Measurements from ENCODE around the gene AFF3.

The AFF3 gene

DNA sequence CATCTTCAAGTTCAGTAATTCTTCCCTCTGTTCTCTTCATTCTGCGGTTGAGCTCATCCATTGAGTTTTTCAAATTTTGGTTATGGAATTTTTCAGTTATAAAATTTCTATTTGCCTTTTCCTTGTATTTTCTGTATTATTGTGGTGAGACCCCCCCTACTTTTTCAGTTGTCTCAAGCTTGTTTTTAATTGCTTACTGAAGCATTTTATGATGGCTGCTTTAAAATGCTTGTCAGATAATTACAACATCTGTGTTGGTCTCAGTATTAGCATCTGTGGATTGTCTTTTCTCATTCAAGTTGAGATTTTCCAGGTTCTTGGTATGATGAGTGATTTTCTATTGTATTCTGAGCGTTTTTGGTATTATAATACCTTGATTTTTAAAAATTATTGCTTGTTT is 531.4 kb downstream of the AFF3 start:
- Mint-ChIP-seq H3K36me3 (ENCODE audit: low read depth) (peaks cover 31% of the 10 kb centered on the region), H3K27ac (peak overlapping the region; percentile 41), H3K27me3 (ENCODE audit: low read depth, poor library complexity) (no peaks in the 10 kb centered on the region), H3K4me3 (peak overlapping the region; percentile 4), H3K9me3 (peaks cover 12% of the 10 kb centered on the region), H3K4me1 (peaks cover 85% of the 10 kb centered on the region)
- TF ChIP-seq, protein P1, sequence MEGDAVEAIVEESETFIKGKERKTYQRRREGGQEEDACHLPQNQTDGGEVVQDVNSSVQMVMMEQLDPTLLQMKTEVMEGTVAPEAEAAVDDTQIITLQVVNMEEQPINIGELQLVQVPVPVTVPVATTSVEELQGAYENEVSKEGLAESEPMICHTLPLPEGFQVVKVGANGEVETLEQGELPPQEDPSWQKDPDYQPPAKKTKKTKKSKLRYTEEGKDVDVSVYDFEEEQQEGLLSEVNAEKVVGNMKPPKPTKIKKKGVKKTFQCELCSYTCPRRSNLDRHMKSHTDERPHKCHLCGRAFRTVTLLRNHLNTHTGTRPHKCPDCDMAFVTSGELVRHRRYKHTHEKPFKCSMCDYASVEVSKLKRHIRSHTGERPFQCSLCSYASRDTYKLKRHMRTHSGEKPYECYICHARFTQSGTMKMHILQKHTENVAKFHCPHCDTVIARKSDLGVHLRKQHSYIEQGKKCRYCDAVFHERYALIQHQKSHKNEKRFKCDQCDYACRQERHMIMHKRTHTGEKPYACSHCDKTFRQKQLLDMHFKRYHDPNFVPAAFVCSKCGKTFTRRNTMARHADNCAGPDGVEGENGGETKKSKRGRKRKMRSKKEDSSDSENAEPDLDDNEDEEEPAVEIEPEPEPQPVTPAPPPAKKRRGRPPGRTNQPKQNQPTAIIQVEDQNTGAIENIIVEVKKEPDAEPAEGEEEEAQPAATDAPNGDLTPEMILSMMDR (IDR thresholded peaks at IDR 0.05), result no peak
- no peak for DNase-seq

DNA sequence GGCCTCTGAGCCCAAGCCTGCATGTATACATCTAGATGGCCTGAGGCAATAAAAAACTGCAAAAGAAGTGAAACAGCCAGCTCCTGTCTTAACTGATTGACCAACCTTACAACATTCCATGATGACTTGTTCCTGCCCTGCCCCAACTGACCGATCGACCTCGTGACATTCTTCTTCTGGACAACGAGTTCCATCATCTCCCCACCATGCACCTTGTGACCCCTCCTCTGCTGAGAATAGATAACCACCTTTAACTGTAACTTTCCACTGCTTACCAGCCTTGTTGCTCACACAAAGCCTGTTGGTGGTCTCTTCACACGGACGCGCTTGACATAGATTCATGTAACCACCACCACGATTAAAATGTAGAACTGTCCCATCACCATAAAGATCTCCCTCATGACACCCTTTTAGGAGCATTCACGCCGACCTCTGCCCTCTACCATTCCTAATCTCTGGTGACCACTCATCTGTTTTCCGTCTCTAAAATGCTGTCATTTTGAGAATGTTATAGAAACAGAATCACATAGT is 532.5 kb downstream of the AFF3 start:
- peaks cover 12% of the 10 kb centered on the region for H3K9me3 Mint-ChIP-seq
- TF ChIP-seq, protein P1 (IDR thresholded peaks at IDR 0.05), result no peak
- no peaks in the 10 kb centered on the region for H3K27me3 Mint-ChIP-seq (ENCODE audit: low read depth, poor library complexity)
- peak overlapping the region; percentile 36 for H3K4me3 Mint-ChIP-seq
- peaks cover 79% of the 10 kb centered on the region for H3K4me1 Mint-ChIP-seq
- no peak for DNase-seq
- H3K36me3 Mint-ChIP-seq (ENCODE audit: low read depth), result peaks cover 31% of the 10 kb centered on the region
- peak overlapping the region; percentile 94 for H3K27ac Mint-ChIP-seq

DNA sequence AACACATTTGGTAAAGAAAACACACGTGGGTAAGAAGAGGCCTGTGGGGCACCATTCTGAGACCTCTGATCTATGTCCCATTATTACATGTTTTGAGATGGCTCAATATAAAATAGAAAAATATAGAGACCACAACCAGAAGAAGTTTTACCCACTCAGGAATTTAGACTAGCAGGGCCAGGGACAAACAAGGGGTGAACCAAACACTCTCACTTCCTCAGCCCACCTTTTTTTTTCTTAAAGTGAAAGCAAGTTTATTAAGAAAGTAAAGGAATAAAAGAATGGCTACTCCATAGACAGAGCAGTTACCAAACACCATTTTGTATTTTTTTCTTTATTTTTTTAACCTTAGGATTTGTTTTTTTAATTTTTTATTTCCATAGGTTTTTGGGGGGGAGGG is 533.5 kb downstream of the AFF3 start:
- H3K36me3 Mint-ChIP-seq (ENCODE audit: low read depth), result peaks cover 31% of the 10 kb centered on the region
- no peak for DNase-seq
- TF ChIP-seq, protein P1 (IDR thresholded peaks at IDR 0.05), result no peak
- H3K4me3 Mint-ChIP-seq, result no peak overlapping the region
- H3K27ac Mint-ChIP-seq, result no peak overlapping the region
- H3K9me3 Mint-ChIP-seq, result peaks cover 12% of the 10 kb centered on the region
- H3K4me1 Mint-ChIP-seq, result peaks cover 80% of the 10 kb centered on the region
- no peaks in the 10 kb centered on the region for H3K27me3 Mint-ChIP-seq (ENCODE audit: low read depth, poor library complexity)

DNA sequence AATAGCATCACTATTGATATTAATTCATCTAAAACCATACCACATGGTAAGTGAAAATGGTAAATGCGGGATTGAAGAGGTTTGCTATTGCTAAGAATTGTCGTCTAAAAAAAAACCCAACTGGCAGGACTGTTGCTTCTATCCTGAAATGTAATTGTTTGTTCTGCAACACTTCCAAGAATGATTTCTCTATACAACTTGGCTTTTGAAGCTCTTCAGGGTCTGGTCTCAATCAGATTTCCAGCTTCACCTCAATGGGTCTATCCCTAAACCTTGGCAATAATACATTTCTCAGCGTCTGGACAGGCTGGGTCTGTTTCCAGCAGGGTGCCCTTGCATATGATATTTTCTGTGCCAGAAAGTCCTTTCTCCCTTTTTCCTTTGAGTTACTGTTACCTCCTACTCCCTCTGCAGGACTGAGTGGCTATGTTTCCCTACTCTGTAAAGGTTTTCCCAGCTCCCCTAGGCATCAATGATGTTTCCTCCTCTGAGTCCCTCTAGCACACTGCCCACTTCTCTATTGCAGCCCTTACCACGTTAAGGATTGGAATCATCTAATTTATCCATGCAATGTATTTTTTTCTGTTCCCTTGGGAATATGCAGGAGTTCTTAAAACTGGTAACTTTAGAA is 534.4 kb downstream of the AFF3 start:
- H3K36me3 Mint-ChIP-seq (ENCODE audit: low read depth), result peaks cover 31% of the 10 kb centered on the region
- no peak overlapping the region for H3K4me3 Mint-ChIP-seq
- no peaks in the 10 kb centered on the region for H3K27me3 Mint-ChIP-seq (ENCODE audit: low read depth, poor library complexity)
- peak overlapping the region; percentile 34 for H3K27ac Mint-ChIP-seq
- peaks cover 12% of the 10 kb centered on the region for H3K9me3 Mint-ChIP-seq
- DNase-seq, result no peak
- TF ChIP-seq, protein P1 (IDR thresholded peaks at IDR 0.05), result no peak
- H3K4me1 Mint-ChIP-seq, result peaks cover 80% of the 10 kb centered on the region

DNA sequence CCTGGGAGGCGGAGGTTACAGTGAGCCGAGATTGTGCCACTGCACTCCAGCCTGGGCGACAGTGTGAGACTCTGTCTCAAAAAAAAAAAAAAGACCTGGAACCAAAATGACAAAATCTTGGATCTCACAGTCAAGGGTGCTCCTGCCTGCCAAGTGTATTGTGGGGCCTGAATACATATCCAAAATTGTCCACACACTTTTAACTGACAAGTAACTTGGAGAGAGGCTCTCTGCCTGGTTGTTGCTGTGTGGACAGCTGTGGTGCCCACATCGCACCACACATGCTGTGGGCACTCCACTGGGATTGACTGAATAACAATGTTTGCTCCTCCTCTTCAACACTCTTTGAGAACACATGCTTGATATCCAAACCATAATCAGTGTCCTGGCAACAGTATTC is 534.9 kb downstream of the AFF3 start:
- peak overlapping the region; percentile 23 for H3K27ac Mint-ChIP-seq
- H3K4me3 Mint-ChIP-seq, result no peak overlapping the region
- peaks cover 80% of the 10 kb centered on the region for H3K4me1 Mint-ChIP-seq
- H3K36me3 Mint-ChIP-seq (ENCODE audit: low read depth), result peaks cover 31% of the 10 kb centered on the region
- H3K9me3 Mint-ChIP-seq, result peaks cover 12% of the 10 kb centered on the region
- TF ChIP-seq, protein P1 (IDR thresholded peaks at IDR 0.05), result no peak
- DNase-seq, result no peak
- H3K27me3 Mint-ChIP-seq (ENCODE audit: low read depth, poor library complexity), result no peaks in the 10 kb centered on the region

DNA sequence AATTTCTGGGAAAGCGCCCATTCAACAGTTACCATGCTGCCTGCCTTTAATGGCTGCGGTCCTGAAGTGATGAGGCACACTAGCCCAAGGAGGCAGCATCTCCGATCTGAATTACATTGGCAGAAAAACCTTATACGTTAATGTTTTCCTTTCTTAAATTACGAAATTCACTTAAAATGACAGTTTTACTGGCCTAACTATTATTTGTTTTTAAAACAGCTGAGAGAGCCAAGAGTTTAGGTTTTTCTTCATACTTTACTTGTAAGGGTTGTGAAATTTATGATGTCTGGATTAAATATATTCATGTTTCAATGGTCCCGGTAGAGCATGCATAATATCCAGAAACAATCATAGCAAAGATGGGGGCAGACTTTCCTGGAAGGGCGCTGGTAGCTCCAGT is 537.4 kb downstream of the AFF3 start:
- Mint-ChIP-seq H3K36me3 (ENCODE audit: low read depth) (peaks cover 13% of the 10 kb centered on the region), H3K4me1 (peaks cover 81% of the 10 kb centered on the region), H3K27ac (no peak overlapping the region)

More for the DNA sequence above, 537.4 kb downstream of the AFF3 start:
- TF ChIP-seq, protein P1 (IDR thresholded peaks at IDR 0.05), result no peak
- Mint-ChIP-seq H3K9me3 (no peaks in the 10 kb centered on the region), H3K4me3 (no peak overlapping the region), H3K27me3 (ENCODE audit: low read depth, poor library complexity) (no peaks in the 10 kb centered on the region)
- no peak for DNase-seq
